ENCODE measurements around the gene FOXQ1. TPM values are rescaled to one million over a fixed set of nuclear protein-coding genes. Genes with fewer than 3 reads are reported as not detected.

FOXQ1 gene, protein sequence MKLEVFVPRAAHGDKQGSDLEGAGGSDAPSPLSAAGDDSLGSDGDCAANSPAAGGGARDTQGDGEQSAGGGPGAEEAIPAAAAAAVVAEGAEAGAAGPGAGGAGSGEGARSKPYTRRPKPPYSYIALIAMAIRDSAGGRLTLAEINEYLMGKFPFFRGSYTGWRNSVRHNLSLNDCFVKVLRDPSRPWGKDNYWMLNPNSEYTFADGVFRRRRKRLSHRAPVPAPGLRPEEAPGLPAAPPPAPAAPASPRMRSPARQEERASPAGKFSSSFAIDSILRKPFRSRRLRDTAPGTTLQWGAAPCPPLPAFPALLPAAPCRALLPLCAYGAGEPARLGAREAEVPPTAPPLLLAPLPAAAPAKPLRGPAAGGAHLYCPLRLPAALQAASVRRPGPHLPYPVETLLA
- 0.21 TPM for total RNA-seq

DNA sequence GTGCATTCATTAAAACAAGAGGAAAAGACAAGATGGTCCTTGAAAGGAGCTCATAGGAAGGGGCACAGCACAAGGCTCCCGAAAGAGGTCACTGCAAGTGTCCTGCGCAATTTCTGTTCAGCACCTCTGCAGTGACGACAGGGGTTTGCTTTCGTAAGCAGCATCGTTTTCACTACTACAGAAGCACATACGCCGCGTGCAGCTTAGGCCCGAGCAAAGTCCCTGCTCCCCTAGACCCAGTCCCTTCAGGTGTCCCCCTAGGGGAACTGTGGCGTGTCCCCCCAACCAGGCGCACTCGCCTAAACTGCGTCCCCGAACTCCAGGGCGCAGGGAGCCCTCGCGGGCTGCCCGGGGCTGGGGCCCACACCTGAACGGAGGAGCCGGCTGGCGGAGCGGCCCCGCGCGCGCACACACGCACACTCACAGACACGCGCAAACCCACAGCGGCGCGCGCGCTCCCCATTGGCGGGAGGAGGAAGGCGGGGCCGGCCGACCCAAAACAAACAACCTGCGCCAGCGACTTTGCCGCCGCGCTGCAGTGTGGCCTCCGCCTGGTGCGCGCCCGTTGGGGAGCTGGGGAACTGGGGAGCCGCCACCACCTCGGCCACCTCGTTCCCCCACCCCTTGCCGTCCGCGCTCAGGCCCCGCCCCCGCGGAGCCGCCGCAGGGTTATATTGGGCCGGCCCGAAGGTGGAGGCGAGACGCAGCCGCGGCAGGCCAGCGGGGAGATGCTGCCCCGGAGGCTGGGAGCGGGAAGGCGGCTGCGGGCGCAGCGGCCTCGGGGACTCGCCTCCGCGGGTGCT, at the start of gene FOXQ1:
TSS of gene FOXQ1 (plus strand) at position 699 of the 803 bp plus-strand sequence. CDS start 607 bp downstream, outside the sequence.
- Histone ChIP-seq H3K4me3 (peak within 1 kb of the TSS; percentile 35 to 58), H3K36me3 (no peaks in the 10 kb centered on the region), H3K27me3 (peaks cover 20% of the 10 kb centered on the region), H3K27ac (no peak within 1 kb of the TSS), H3K9me3 (no peaks in the 10 kb centered on the region), H3K4me1 (peaks cover 5 to 7% of the 10 kb centered on the region in 2 donors)
- intact Hi-C loops (cut with DNase I) = no loop called here
- TF ChIP-seq, protein P1, sequence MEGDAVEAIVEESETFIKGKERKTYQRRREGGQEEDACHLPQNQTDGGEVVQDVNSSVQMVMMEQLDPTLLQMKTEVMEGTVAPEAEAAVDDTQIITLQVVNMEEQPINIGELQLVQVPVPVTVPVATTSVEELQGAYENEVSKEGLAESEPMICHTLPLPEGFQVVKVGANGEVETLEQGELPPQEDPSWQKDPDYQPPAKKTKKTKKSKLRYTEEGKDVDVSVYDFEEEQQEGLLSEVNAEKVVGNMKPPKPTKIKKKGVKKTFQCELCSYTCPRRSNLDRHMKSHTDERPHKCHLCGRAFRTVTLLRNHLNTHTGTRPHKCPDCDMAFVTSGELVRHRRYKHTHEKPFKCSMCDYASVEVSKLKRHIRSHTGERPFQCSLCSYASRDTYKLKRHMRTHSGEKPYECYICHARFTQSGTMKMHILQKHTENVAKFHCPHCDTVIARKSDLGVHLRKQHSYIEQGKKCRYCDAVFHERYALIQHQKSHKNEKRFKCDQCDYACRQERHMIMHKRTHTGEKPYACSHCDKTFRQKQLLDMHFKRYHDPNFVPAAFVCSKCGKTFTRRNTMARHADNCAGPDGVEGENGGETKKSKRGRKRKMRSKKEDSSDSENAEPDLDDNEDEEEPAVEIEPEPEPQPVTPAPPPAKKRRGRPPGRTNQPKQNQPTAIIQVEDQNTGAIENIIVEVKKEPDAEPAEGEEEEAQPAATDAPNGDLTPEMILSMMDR (IDR thresholded peaks at IDR 0.05) = no peak
- DNase-seq (ENCODE audit: low spot score in 2 of 2) = no peak

DNA sequence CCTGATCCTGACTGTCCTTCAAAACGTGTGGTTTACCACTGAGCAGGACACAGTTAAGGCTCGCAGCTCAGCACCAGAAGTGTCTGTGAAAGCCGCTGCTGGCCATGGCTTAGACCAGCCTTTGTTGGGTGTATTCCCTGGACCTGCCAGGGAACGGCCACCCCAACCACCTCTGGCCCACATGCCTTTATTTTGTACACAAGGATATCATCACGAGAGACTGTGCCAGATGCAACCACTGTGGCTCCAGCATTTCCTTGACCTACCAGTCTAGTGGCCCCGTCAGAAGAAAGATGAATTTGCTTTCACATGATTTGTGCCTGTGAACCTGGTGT, 49.2 kb upstream of the FOXQ1 start:
- TF ChIP-seq, protein P1 (IDR thresholded peaks at IDR 0.05) = no peak
- no peak for DNase-seq (ENCODE audit: low spot score in 2 of 2)
- intact Hi-C loops (cut with DNase I) = no loop called here
- Histone ChIP-seq H3K27ac (no peak overlapping the region), H3K36me3 (no peaks in the 10 kb centered on the region), H3K4me1 (no peaks in the 10 kb centered on the region), H3K27me3 (no peaks in the 10 kb centered on the region), H3K4me3 (no peak overlapping the region), H3K9me3 (no peaks in the 10 kb centered on the region)

DNA sequence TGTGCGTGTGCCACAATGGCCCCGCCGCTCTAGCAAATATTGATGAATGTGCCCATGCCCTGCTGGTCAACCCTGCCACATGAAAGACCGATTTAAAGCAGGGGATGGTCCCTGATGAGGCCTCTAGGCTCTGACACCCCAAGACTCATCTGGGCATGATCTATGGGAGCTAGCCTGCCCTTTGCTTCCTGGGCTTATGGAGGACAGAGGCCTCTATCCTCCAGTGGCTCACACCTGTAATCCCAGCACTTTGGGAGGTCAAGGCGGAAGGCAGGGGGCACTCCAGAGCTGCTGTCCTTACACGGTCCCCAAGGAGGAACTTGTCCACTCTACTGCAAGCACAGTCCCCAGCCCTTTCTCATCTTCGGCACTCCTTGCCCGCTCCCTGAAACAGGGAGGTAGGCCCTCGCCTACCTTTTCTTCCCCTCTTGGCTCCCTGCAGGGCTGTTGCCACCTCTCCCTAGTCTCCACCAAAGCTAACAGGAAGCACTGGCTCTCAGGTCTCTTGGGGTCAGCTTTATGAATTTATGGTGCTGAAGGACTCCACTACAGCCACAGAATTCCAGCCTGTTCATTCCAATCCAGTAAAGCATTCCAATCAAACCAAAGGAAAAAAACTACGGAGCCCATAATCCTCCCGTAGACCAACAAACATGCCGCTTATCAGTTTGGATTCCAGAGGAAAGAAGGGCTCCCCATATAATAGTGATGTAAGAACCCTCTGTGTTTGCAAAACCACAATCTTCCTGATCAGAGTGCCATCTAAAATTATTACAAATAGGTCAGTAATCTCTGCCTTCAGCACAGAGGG, 48.7 kb upstream of the FOXQ1 start:
- Histone ChIP-seq H3K4me3 (no peak overlapping the region), H3K9me3 (no peaks in the 10 kb centered on the region), H3K27me3 (no peaks in the 10 kb centered on the region), H3K4me1 (no peaks in the 10 kb centered on the region), H3K27ac (no peak overlapping the region), H3K36me3 (no peaks in the 10 kb centered on the region)
- intact Hi-C loops (cut with DNase I) = no loop called here
- DNase-seq (ENCODE audit: low spot score in 2 of 2) = no peak
- TF ChIP-seq, protein P1 (IDR thresholded peaks at IDR 0.05) = no peak

DNA sequence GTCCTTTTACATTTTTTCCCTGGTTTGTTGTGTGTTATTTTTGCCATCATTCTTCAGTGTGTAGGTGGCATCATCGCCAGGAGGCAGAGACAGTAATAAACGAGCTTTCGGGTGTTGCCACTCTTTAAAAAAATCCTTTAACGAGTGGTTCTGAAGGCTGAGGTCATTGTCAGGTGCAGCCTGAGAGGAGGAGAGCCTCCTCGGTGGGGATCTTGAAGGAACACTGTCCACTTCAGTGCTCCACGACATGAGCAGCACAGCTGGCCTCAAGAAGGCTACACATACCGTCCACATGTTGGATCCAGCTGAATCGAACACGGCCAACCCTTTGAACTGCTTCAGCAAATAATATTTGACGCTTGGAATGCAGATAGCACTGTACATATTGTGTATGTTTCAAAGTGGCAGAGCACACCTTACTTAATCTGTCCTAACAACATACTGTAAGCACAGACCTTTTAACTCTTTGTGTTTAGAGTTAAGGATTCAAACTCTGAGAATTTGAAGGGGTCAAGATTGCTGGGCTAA, 48.0 kb upstream of the FOXQ1 start:
- intact Hi-C loops (cut with DNase I) = no loop called here
- H3K4me1 ChIP-seq = no peaks in the 10 kb centered on the region
- H3K27ac ChIP-seq = no peak overlapping the region
- H3K36me3 ChIP-seq = no peaks in the 10 kb centered on the region
- H3K4me3 ChIP-seq = no peak overlapping the region
- TF ChIP-seq, protein P1 (IDR thresholded peaks at IDR 0.05) = no peak
- no peaks in the 10 kb centered on the region for H3K9me3 ChIP-seq
- DNase-seq (ENCODE audit: low spot score in 2 of 2) = no peak
- no peaks in the 10 kb centered on the region for H3K27me3 ChIP-seq
